NK-92 (cell line): ENCODE measurements around the gene HMOX1.
"Not testable (repeated sequence)": the region's sequence is repeated elsewhere in the genome, so short reads cannot be mapped to it uniquely, and the experiment has no call there.

Experiments
- DNase-seq: peaks from one replicate; lab custom pipeline; 2025; ENCODE audit not compliant: unreplicated experiment; lab: John Stamatoyannopoulos, UW

Gene HMOX1

GRCh38 chr22:35378621-35379020 is 2.3 kb upstream of the HMOX1 start:
- no peak for DNase-seq

DNA sequence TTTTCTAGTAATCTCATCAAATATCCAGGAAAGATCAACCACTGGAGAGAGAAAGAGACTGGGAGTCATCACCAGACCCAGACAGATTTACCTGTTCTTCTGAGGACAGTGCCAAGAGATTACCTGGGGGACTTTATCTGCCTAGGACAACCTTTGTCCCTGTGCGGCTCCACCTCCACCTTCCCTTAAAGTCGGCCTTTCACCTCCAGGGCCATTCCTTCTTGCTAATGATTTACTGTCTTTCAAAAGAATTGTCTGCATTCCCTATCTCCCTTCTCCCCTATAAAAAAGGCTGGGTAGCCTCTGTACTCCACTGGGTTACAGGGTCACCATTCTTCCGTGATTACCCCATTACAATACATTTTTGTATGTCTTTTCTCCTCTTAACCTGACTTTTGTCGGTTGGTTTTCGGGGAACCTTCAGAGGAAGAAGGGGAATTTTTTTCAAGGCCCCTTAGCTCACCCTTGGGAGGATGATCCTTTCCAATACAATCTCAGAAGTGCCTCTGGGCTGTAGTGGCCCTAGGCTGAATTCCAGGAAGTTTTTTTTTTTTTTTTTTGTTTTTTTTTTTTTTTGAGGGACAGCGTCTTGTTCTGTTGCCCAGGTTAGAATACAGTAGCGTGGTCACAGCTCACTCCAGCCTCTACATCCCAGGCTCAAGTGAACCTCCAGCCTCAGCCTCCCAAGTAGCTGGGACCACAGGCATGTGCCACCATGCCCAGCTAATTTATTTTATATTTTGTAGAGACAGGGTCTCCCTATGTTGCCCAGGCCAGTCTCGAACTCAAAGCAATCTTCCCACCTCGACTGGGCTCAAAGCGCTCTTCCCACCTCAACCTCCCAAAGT is 1.5 kb upstream of the HMOX1 start:
- DNase-seq, result no peak

DNA sequence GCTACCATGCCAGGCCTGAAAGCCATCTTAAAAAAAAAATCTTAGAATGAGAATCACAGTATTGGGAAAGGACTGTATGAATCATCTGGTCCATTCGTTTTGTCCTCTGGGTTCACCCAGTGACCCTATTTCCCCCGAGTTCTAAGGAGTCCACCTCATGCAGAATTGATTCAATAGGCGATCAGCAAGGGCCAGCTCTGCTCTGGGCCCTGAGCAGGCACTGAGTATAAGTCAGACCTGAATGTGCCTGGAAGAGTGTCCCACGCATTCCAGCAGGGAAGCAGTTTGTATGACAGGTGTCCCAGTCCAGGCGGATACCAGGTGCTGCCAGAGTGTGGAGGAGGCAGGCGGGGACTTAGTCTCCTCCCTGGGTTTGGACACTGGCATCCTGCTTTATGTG is 883 bp upstream of the HMOX1 start:
- DNase-seq, result no peak

GRCh38 chr22:35381424-35382009 is 621 bp downstream of the HMOX1 start:
- no peak for DNase-seq

DNA sequence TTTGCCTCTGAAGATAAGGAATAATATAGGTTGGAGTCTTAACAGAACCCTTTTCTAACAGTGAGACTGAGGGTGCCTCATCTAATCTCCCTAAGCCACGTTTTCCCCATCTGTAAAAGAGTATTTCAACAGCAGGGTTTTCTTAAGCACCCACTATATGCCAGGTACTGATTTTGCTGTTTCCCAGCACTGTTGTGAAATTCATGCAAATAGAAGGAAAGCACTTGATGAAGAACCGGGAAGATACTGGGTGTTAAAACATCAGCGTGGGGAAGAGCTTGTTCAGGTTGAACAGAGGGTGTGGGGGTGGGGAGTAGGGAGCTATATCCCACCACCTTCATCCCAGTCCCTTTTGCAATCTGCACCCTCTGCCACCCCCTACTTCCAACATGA is 2.8 kb downstream of the HMOX1 start:
- DNase-seq, result no peak

GRCh38 chr22:35384527-35384926 is 3.6 kb downstream of the HMOX1 start:
- no peak for DNase-seq

- DNase-seq, result no peak
These were observed 4.2 kb downstream of the HMOX1 start for GRCh38 chr22:35384975-35385588.

DNA sequence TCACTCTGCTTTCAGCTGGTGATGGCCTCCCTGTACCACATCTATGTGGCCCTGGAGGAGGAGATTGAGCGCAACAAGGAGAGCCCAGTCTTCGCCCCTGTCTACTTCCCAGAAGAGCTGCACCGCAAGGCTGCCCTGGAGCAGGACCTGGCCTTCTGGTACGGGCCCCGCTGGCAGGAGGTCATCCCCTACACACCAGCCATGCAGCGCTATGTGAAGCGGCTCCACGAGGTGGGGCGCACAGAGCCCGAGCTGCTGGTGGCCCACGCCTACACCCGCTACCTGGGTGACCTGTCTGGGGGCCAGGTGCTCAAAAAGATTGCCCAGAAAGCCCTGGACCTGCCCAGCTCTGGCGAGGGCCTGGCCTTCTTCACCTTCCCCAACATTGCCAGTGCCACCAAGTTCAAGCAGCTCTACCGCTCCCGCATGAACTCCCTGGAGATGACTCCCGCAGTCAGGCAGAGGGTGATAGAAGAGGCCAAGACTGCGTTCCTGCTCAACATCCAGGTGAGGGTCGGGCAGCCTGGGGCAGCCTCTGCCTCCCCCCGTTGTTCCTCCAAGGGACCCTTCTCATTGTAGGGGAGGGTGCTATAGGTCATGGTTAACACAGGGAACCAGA is 5.9 kb downstream of the HMOX1 start:
- DNase-seq, result no peak

DNA sequence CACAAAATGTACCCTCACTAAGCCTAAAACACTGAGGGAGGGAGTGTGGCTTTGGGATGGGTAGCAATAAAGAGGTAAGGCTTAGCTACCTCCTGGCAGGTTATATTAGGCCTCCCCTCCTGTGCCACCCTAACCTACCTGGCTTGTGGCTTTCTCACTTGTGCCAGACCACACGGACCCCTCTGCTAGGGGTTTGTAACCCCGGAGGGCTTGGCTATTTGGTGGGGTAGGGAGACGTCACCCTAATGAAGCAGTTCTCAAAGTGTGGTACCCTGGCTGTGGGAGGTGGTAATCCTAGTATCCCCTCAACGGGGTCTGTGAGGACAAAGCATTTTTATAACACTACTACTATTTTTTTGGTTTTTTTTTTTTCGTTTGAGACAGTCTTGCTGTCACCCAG is 10.0 kb downstream of the HMOX1 start:
- no peak for DNase-seq

DNA sequence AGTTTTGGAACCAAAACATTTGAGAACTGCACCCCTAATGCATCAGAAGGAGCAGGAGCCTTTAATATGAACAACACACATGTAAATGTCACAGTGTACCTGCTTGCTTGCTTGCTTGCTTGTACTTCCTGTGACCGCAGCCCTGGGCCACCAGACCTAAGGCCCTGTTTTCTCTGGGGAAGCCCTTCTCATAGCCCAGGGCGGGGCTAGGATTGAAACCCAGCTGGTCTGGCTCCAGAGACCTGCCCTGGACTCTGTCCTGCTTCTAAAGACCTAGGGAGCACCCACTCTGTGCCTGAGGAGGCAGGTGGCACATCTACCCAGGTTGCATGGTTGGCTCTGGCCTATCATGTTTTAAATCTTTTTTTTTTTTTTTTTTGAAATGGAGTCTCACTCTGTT is 11.5 kb downstream of the HMOX1 start:
- no peak for DNase-seq

DNA sequence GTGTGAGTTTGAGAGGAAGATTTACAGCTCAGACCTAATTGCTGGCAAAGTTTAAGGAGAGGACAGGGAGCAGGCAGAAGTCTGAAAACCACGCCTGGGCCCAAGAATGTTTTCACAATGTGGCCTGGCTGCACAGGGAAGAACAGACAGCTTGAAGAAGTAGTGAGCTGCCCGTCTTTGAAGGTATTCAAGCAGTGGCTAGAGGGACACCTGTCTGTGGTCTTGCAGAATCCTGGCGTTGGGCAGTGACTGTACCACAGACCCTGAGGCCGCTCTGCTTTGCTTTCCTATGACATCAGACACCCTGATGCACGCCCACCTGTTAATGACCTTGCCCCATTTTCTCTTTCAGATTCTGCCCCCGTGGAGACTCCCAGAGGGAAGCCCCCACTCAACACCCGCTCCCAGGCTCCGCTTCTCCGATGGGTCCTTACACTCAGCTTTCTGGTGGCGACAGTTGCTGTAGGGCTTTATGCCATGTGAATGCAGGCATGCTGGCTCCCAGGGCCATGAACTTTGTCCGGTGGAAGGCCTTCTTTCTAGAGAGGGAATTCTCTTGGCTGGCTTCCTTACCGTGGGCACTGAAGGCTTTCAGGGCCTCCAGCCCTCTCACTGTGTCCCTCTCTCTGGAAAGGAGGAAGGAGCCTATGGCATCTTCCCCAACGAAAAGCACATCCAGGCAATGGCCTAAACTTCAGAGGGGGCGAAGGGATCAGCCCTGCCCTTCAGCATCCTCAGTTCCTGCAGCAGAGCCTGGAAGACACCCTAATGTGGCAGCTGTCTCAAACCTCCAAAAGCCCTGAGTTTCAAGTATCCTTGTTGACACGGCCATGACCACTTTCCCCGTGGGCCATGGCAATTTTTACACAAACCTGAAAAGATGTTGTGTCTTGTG is 12.5 kb downstream of the HMOX1 start:
- no peak for DNase-seq

DNA sequence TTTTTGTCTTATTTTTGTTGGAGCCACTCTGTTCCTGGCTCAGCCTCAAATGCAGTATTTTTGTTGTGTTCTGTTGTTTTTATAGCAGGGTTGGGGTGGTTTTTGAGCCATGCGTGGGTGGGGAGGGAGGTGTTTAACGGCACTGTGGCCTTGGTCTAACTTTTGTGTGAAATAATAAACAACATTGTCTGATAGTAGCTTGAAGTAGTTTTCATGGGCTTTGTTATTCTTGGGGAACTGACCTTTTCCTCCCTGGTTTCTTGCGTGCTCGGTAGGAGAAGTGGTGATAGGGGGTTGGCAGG is 13.1 kb downstream of the HMOX1 start:
- DNase-seq, result no peak

DNA sequence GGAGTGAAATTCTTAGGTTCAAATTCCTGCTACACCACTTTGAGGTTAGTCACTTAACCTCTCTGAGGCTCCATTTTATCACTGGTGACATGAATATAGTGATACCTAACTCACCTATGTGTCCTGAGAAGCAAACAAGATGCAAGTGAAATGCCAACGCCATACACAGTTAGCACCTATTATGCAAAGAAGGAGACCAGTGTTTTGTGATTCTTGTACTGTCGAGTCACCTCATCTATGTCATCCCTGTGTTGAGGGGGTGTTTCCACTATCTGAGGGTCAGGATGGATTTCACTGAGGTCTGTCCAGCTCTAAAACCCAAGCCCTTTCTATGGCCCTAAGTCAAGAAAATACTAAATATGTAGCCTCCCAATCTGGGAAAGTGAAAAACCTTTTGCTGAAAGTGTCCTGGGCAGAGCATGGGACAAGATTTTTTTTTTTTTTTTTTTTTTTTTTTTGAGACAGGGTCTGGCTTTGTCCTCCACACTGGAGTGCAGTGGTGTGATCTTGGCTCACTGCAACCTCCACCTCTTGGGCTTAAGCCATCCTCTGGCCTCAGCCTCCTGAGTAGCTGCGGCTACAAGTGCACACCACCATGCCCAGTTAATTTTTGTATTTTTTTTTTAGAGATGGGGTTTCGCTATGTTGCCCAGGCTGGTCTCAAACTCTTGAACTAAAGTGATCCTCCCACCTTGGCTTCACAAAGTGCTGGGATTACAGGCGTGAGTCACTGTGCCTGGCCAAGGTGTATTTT is 14.1 kb downstream of the HMOX1 start:
- no peak for DNase-seq

DNA sequence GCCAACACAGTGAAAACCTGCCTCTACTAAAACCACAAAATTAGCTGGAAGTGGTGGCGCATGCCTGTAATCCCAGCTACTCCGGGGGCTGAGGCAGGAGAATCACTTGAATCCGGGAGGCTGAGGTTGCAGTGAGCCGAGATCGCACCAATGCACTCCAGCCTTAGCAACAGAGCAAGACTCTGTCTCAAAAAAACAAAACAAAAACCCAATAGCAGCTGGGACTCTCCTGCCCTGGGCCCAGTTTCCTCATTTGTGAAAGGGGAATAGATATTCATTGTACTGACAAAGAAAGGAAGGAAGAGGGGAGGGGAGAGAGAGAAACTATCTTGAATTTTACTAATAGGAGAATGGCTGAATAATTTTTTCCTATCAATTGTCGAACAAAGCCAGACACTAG is 15.7 kb downstream of the HMOX1 start:
- DNase-seq, result not testable (repeated sequence)

- no peak for DNase-seq
These were observed 16.4 kb downstream of the HMOX1 start for GRCh38 chr22:35397095-35397904.

DNA sequence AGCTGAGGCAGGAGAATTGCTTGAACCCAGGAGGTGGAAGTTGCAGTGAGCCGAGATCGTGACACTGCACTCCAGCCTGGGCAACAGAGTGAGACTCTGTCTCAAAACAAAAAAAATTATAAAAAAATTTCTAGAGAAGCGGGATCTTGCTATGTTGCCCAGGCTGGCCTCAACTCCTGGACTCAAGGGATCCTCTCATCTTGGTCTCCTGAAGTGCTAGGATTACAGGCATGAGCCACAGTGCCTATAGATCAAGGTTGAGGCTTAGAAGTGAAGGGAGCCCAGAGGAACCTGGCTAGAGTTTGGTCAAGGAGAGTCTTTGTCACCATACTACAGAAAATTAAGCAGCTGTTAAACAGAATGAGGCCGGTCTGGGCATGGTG is 17.7 kb downstream of the HMOX1 start:
- DNase-seq, result no peak

GRCh38 chr22:35399114-35399677 is 18.3 kb downstream of the HMOX1 start:
- DNase-seq, result no peak

- DNase-seq, result peak; percentile 71
These were observed 19.0 kb downstream of the HMOX1 start, which contains the start of gene MCM5 for GRCh38 chr22:35399678-35400500. TSS of gene MCM5 (plus strand) at chr22:35400140. CDS start at chr22:35400439, 299 bp downstream.

GRCh38 chr22:35400501-35400790 is 19.6 kb downstream of the HMOX1 start:
- no peak for DNase-seq
